ENCODE measurements around the gene TNFAIP8.

TNFAIP8 gene

DNA sequence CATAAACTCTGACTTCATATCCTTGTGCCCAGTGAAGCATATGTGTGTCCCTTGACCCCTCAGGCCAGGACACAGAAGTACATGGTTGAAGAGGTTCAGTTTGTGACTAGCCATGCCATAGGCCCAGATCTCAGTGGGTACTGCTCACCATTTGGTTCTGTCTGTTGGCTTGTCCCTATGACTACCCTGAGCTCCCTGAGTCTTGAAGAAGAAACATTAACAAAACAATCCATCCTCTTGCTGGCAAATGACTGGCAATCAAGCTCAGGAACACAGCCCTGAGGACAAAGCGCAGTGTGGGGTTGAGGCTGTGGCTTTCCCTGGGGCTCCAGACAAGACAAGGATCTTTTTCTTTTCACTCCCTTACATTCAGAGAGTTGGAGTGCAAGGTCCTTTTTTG lies 46.3 kb downstream of the TNFAIP8 start:
- TF ChIP-seq, protein P1, sequence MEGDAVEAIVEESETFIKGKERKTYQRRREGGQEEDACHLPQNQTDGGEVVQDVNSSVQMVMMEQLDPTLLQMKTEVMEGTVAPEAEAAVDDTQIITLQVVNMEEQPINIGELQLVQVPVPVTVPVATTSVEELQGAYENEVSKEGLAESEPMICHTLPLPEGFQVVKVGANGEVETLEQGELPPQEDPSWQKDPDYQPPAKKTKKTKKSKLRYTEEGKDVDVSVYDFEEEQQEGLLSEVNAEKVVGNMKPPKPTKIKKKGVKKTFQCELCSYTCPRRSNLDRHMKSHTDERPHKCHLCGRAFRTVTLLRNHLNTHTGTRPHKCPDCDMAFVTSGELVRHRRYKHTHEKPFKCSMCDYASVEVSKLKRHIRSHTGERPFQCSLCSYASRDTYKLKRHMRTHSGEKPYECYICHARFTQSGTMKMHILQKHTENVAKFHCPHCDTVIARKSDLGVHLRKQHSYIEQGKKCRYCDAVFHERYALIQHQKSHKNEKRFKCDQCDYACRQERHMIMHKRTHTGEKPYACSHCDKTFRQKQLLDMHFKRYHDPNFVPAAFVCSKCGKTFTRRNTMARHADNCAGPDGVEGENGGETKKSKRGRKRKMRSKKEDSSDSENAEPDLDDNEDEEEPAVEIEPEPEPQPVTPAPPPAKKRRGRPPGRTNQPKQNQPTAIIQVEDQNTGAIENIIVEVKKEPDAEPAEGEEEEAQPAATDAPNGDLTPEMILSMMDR (IDR thresholded peaks at IDR 0.05; ENCODE audit: insufficient read depth, missing control alignments) = no peak
- no peak for DNase-seq (ENCODE audit: insufficient read length, low spot score)
- FAIRE-seq = no peak

DNA sequence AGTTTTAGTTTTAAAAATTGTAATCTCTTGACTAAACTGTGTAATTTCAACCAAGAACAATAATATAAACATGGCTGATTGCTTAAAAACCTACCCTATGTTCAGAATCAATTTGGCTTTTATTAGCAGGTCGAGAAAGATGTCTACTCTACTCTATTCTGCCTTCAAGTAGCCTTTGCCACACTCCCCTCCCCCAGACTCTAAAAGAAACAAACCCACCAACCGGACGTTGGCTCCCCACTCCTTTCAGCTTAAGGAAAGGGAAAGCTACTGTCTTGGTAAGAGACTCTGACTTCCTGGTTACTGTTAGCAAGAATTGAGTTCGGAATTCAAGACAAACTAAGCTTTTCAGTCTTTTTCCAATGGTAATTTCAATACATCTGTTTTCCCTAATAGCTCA lies 46.7 kb downstream of the TNFAIP8 start:
- DNase-seq (ENCODE audit: insufficient read length, low spot score) (no peak), FAIRE-seq (no peak)
- TF ChIP-seq, protein P1 (IDR thresholded peaks at IDR 0.05; ENCODE audit: insufficient read depth, missing control alignments) = no peak

DNA sequence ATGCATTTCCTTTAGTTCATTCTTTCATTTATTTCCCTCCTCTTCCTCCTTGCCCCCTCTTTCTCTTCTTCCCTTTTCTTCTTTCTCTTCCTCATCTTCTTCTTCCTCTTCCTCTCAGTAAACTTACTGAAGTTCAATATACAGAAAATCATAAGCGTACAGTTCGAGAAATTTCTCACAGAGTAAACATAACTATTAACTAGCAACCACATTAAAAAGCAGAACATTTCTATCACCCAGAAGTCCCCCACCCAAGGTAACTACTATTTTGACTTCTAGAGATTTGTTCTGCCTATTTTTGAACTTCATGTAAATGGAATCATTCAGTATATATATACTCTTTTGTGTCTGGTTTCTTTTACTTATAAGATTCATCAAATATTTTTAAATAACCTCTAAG lies 48.2 kb downstream of the TNFAIP8 start:
- FAIRE-seq (no peak), DNase-seq (ENCODE audit: insufficient read length, low spot score) (no peak)
- TF ChIP-seq, protein P1 (IDR thresholded peaks at IDR 0.05; ENCODE audit: insufficient read depth, missing control alignments) = no peak

DNA sequence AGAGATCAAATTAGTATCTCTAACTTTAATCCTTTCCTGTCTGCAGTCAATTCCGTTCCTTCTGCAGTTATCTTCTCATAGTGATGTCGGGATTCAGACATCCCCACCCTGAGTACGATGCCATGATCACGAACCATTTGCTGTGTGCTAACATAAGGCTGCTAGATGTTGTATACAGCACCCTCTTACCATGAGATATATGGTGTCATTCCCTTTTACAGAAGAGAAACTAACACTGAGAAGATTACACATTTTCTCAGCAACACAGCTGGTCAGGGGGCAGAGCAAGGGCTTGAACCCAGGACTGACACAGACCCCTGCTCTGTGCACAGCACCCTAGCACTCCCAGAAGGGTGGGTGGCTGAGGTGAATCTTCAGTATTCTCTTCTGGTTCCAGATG lies 49.6 kb downstream of the TNFAIP8 start:
- FAIRE-seq = no peak
- no peak for DNase-seq (ENCODE audit: insufficient read length, low spot score)
- TF ChIP-seq, protein P1 (IDR thresholded peaks at IDR 0.05; ENCODE audit: insufficient read depth, missing control alignments) = no peak

DNA sequence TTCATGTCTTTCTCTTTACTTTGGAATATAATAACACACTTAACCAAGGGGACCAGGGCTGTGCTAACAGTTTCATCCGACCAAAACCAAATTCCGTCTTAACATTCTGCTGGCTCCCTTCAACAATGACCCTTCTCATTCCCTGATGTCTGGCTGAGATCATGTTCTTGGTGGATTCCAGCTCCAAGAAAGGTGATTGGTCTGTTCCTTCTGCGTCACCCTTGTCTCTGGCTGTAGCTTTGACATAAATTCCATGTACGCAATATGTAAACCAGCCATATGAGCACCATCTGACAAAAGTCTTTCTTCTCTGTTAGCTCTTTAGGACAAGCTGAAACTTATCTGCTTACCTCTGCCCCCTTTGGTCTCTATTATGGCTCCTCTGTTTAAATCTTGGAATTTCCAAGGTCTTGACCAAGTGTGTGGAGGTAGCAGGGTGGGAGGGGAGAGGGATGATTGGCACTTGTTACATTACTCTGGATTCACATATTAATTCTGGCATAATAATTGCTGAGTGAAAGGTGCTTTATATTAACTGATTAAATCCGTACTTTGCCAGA lies 50.8 kb downstream of the TNFAIP8 start:
- DNase-seq (ENCODE audit: insufficient read length, low spot score) (no peak), FAIRE-seq (no peak)
- TF ChIP-seq, protein P1 (IDR thresholded peaks at IDR 0.05; ENCODE audit: insufficient read depth, missing control alignments) = no peak

DNA sequence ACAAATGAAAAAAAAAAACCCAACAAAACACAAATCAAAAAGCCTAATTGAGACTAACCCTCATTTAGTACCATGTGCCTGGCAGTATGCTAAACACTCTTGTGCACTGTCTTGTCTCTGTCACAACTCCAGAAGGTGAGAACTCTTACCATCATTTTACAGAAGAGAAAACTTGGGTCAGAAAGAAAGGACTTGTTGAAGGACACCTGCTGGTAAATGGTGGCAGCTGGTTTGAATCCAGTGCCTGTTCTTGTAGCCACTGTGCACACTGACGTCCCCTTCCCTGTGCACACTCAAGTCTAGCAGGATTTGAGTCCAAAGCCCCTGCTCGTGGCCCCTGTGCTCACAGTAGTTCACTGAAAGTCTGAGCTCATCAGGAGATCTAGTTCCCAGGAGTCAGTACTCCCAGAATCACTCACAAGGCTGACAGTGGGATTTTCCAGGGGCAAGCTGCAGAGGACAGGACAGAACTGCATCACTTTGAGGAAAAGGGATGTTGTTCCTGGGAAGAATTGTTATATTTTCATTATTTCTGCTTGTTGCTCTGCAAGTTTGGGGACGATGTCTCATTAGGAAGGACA lies 53.5 kb downstream of the TNFAIP8 start:
- DNase-seq (ENCODE audit: insufficient read length, low spot score) (no peak), FAIRE-seq (no peak)
- TF ChIP-seq, protein P1 (IDR thresholded peaks at IDR 0.05; ENCODE audit: insufficient read depth, missing control alignments) = no peak

DNA sequence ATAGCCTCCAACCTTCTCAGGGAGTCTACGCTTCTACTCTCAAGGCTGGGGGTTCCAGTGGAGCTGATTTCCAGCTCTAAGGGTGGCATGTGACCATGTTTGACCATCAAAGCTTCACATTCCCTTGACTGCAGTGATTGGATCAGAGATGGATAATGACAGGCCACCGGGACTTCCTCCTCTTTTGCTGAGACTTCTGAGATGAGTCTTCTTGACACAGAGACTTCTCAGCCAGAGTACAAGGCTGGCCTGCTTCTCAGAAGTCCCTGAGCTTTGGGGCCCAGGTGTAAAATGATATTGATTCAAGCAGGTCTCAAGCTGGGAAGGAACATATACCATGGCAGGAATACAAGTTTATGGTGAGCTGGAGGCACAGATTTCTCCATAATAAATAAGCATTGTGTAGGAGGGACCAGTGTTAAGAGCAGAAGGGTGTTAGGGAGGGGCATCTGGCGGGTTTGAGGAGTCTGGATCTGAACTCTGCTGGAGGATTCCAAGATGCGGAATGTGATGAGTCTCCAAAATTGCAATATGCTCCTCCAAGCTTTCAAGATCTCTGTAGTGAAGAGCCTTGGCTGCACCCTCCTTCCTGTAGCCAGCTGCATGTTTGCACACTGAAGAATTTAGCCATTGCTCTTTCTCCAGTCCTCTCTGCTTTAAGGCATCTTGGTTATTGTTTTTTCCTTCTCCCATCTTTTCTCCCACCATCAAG lies 54.8 kb downstream of the TNFAIP8 start:
- TF ChIP-seq, protein P1 (IDR thresholded peaks at IDR 0.05; ENCODE audit: insufficient read depth, missing control alignments) = no peak
- FAIRE-seq (no peak), DNase-seq (ENCODE audit: insufficient read length, low spot score) (no peak)
